Measurements from ENCODE around the gene PPEF2.

The PPEF2 gene

DNA sequence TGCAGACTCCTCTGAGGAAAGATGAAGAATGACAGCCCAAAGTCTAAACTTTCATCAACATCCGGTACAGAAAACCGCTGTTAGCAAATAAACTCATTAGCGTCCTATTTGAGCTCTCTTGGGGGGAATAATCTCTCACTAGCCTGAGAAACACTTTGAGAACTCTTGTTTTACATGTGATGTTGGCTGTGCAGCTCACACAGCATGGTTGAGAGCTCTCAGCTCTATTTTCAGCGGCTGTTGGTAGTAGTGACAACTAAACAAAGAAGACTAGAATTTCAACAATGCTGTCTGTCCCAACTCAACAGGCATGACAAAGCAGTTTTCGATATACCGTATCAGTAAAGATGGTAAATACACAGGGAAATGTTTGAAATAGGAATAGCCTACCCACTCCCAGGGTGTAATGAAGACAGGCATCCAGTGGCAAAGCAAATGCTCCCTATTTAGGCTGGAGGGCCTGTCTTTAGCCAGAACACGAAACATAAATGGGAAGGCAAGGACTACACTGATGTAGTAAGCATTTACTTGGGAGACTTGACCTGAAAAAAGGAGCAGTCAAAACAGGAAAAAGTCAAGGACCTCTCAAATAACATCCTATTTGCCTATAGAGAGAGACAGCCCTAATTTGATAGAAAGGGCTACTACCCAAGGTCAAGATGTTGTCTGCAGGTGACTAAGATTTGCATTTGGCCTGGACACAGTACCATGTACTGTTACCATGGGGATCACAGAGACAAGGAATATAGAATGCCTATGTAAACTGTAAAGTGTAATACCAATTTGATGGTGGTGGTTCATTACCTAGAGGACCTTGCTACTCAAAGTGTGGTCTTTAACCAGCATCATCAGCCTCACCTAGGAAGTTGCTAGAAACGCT, 60.4 kb downstream of the PPEF2 start:
- TF ChIP-seq, protein P1, sequence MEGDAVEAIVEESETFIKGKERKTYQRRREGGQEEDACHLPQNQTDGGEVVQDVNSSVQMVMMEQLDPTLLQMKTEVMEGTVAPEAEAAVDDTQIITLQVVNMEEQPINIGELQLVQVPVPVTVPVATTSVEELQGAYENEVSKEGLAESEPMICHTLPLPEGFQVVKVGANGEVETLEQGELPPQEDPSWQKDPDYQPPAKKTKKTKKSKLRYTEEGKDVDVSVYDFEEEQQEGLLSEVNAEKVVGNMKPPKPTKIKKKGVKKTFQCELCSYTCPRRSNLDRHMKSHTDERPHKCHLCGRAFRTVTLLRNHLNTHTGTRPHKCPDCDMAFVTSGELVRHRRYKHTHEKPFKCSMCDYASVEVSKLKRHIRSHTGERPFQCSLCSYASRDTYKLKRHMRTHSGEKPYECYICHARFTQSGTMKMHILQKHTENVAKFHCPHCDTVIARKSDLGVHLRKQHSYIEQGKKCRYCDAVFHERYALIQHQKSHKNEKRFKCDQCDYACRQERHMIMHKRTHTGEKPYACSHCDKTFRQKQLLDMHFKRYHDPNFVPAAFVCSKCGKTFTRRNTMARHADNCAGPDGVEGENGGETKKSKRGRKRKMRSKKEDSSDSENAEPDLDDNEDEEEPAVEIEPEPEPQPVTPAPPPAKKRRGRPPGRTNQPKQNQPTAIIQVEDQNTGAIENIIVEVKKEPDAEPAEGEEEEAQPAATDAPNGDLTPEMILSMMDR (IDR thresholded peaks at IDR 0.05), result no peak

DNA sequence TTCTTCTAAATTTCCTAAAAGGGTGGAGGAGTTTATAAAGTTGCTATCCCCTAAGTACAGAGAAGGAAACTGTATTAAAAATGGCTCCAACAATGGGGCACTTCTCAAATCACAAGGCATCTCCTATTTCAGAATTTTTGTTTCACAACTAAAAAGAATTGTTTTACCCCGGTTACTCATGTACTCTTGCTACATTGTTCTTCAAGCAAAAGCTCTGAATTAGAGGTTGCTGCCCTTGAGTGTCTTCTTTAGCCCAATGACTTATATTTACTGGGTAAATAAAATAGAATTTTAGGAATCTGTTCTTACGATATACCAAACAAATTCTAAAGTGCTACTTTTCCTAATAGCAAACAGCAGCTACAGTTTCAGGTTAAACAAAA, 67.5 kb downstream of the PPEF2 start:
- TF ChIP-seq, protein P1 (IDR thresholded peaks at IDR 0.05), result no peak

DNA sequence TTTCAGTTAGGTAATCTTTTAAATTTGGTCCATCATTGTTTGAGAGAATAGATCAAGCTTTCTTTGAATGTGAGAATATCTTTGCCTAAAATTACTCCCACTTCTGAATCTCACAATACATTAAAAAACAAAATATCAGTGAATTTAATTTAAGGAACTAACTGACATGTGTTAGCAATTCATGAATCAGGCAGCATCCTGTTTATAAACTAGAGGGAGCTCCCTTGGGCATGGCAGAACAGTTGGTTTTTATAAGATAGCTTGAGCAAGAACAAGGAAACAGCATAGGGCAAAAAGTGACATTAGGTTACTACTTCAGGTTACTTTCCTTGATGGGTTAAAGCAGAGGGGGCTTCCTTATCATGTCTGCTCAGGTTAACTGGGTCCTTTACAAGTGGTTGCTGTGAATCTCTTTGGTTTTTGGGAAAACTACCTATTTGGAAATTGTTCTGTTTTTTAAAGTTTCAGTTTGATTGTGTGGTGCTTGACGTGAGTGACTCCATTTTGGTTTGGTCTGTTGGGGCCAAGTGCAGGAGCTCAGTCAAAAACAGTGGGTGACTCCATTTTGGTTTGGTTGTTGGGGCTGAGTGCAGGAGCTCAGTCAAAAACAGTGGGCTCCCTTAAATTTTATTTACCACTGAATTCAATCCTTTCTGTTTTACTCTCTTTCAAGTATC, 68.0 kb downstream of the PPEF2 start:
- TF ChIP-seq, protein P1 (IDR thresholded peaks at IDR 0.05), result no peak

GRCh38 chr4:75831856-75832405, 70.3 kb downstream of the PPEF2 start:
- TF ChIP-seq, protein P1 (IDR thresholded peaks at IDR 0.05), result no peak

DNA sequence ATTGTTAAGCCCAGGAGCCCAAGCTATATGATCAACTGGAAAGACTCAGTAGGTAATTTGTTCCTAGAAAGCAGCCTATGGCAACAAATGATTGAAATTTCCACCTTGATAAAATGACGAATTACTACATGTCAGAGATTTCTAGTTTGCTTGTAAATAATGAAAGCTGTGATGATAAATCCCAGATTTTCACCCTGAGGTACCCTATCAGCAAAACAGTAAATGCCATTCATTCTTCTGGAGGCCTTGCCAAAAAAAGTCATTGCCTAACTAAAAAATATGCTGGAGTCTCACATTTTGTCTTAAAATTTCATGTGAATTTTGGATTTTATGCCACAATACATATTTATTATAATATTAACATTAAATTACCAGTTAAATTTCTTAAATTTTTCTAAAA, 71.3 kb downstream of the PPEF2 start:
- TF ChIP-seq, protein P1 (IDR thresholded peaks at IDR 0.05), result no peak

DNA sequence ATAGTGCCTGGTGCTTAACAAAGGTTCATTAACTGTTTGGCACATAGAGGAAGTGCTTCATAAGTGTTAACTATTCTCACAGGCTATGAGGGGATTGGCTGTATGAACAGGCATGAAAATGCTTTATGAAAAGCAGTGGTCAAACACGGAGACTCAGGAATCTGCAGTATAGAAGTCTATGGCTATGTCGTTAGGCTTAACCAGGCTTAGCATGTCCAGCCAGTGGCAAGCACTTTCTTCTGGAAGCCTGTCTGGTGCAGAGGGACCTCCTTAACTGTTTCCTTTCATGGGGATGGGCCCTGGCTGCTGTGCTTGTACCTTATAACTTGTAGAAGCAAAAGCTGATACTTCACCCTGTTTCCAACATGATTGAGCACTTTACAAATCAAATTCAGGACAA, 78.4 kb downstream of the PPEF2 start:
- TF ChIP-seq, protein P1 (IDR thresholded peaks at IDR 0.05), result no peak

DNA sequence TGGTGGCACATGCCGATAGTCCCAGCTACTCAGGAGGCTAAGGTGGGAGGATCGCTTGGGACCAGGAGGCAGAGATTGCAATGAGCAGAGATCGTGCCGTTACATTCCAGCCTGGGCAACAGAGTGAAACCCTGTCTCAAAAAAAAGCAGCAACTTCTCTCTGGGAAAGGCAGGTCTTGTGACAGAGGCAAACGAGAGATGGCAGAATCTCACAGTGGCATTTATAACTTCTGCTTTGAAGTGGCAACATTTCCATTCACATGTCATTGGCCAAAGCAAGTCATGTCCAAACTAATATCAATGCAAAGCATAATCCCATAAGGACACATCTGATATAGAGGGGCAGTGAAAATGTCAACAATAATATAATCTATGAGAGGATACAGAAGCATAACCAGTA, 79.8 kb downstream of the PPEF2 start:
- TF ChIP-seq, protein P1 (IDR thresholded peaks at IDR 0.05), result no peak

Data from LNCAP (cell line).